Measurements from ENCODE around the gene USP32.

The USP32 gene

DNA sequence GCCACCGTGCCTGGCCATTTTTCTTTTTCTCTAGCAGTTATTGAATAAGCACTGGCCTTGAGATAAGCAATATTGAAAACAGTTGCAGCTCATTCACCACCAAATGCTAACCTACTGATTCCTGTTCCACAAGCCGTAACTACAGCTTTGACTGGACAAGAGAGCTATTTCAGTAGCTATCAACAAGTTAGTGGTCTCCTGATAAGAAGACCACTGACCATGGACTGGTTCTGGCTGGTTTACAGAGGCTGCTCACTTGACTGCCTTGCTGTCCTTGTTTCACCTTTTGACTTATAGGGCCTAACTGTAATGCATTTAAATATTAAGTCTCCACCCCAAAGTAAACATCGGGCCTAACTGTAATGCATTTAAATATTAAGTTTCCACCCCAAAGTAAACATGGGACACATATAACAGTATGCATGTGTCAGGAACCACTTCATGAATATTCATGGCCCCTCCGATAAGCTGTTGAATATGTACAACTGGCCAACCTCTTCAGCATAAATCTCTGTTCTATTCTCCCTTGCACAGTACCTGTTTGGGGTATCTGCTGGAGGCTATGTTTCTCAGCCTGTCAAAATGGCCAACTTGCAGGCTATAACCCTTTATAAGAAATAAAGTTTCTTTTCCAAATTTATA lies 94.1 kb downstream of the USP32 start:
- TF ChIP-seq YY1 (IDR thresholded peaks at IDR 0.05; ENCODE audit: insufficient read depth, insufficient read length): no peak
- no peak for TF ChIP-seq ZNF274 (IDR thresholded peaks at IDR 0.05; ENCODE audit: low read depth, low read length)
- no peak for TF ChIP-seq SUZ12 (IDR thresholded peaks at IDR 0.05; ENCODE audit: extremely low read depth, insufficient read depth, insufficient read length)
- Histone ChIP-seq H3K27me3 (ENCODE audit: insufficient read depth, insufficient read length) (no peaks in the 10 kb centered on the region), H3K36me3 (ENCODE audit: insufficient read depth, insufficient read length, low read length) (peaks cover 8% of the 10 kb centered on the region), H3K9me3 (ENCODE audit: insufficient read depth, low read length) (no peaks in the 10 kb centered on the region), H3K9ac (ENCODE audit: insufficient read length, low read depth) (no peak overlapping the region), H3K4me1 (ENCODE audit: insufficient read depth, insufficient read length) (no peaks in the 10 kb centered on the region), H3K4me3 (ENCODE audit: insufficient read length, low read depth) (no peak overlapping the region)
- DNase-seq (ENCODE audit: low read depth, low spot score): no peak

- H3K9ac ChIP-seq (ENCODE audit: insufficient read length, low read depth): no peak overlapping the region
- H3K9me3 ChIP-seq (ENCODE audit: insufficient read depth, low read length): no peaks in the 10 kb centered on the region
- no peak overlapping the region for H3K4me3 ChIP-seq (ENCODE audit: insufficient read length, low read depth)
- peaks cover 7% of the 10 kb centered on the region for H3K36me3 ChIP-seq (ENCODE audit: insufficient read depth, insufficient read length, low read length)
- TF ChIP-seq SUZ12 (IDR thresholded peaks at IDR 0.05; ENCODE audit: extremely low read depth, insufficient read depth, insufficient read length) (no peak), ZNF274 (IDR thresholded peaks at IDR 0.05; ENCODE audit: low read depth, low read length) (no peak), YY1 (IDR thresholded peaks at IDR 0.05; ENCODE audit: insufficient read depth, insufficient read length) (no peak)
- H3K4me1 ChIP-seq (ENCODE audit: insufficient read depth, insufficient read length): no peaks in the 10 kb centered on the region
- H3K27me3 ChIP-seq (ENCODE audit: insufficient read depth, insufficient read length): no peaks in the 10 kb centered on the region
- DNase-seq (ENCODE audit: low read depth, low spot score): no peak
Measured at GRCh38 chr17:60296177-60296576, 95.8 kb downstream of the USP32 start.

- H3K9ac ChIP-seq (ENCODE audit: insufficient read length, low read depth): no peak overlapping the region
- no peak for DNase-seq (ENCODE audit: low read depth, low spot score)
- H3K27me3 ChIP-seq (ENCODE audit: insufficient read depth, insufficient read length): no peaks in the 10 kb centered on the region
- peaks cover 13% of the 10 kb centered on the region for H3K36me3 ChIP-seq (ENCODE audit: insufficient read depth, insufficient read length, low read length)
- no peak for TF ChIP-seq YY1 (IDR thresholded peaks at IDR 0.05; ENCODE audit: insufficient read depth, insufficient read length)
- TF ChIP-seq ZNF274 (IDR thresholded peaks at IDR 0.05; ENCODE audit: low read depth, low read length): no peak
- TF ChIP-seq SUZ12 (IDR thresholded peaks at IDR 0.05; ENCODE audit: extremely low read depth, insufficient read depth, insufficient read length): no peak
- H3K9me3 ChIP-seq (ENCODE audit: insufficient read depth, low read length): no peaks in the 10 kb centered on the region
- no peak overlapping the region for H3K4me3 ChIP-seq (ENCODE audit: insufficient read length, low read depth)
- H3K4me1 ChIP-seq (ENCODE audit: insufficient read depth, insufficient read length): no peaks in the 10 kb centered on the region
Measured at GRCh38 chr17:60293580-60294335, 98.2 kb downstream of the USP32 start.

- Histone ChIP-seq H3K27me3 (ENCODE audit: insufficient read depth, insufficient read length) (no peaks in the 10 kb centered on the region), H3K9ac (ENCODE audit: insufficient read length, low read depth) (no peak overlapping the region), H3K4me3 (ENCODE audit: insufficient read length, low read depth) (no peak overlapping the region), H3K4me1 (ENCODE audit: insufficient read depth, insufficient read length) (no peaks in the 10 kb centered on the region), H3K36me3 (ENCODE audit: insufficient read depth, insufficient read length, low read length) (peaks cover 16% of the 10 kb centered on the region), H3K9me3 (ENCODE audit: insufficient read depth, low read length) (no peaks in the 10 kb centered on the region)
- no peak for DNase-seq (ENCODE audit: low read depth, low spot score)
- TF ChIP-seq ZNF274 (IDR thresholded peaks at IDR 0.05; ENCODE audit: low read depth, low read length): no peak
- no peak for TF ChIP-seq SUZ12 (IDR thresholded peaks at IDR 0.05; ENCODE audit: extremely low read depth, insufficient read depth, insufficient read length)
- no peak for TF ChIP-seq YY1 (IDR thresholded peaks at IDR 0.05; ENCODE audit: insufficient read depth, insufficient read length)
Measured at GRCh38 chr17:60292697-60293096, 99.2 kb downstream of the USP32 start.

DNA sequence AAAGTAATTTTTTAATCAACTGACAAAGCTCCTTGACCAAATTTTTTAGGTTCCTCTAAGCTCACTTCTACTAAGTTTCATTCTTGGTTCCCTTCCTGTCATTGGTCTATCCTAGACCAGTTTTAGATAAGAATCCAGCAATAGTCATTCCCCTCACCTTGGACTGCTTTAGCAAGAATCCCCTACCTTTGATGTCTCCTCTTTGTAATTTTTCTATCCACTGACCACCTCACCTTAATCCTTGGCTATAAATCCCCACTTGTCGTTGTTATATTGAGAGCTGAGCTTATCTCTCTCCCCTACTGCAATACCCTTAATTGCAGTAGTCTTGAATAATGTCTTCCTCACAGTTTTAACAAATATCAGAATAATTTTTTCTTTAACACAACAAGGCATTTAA lies 107.2 kb downstream of the USP32 start:
- TF ChIP-seq ZNF274 (IDR thresholded peaks at IDR 0.05; ENCODE audit: low read depth, low read length) (no peak), SUZ12 (IDR thresholded peaks at IDR 0.05; ENCODE audit: extremely low read depth, insufficient read depth, insufficient read length) (no peak), YY1 (IDR thresholded peaks at IDR 0.05; ENCODE audit: insufficient read depth, insufficient read length) (no peak)
- no peaks in the 10 kb centered on the region for H3K4me1 ChIP-seq (ENCODE audit: insufficient read depth, insufficient read length)
- peaks cover 21% of the 10 kb centered on the region for H3K36me3 ChIP-seq (ENCODE audit: insufficient read depth, insufficient read length, low read length)

DNA sequence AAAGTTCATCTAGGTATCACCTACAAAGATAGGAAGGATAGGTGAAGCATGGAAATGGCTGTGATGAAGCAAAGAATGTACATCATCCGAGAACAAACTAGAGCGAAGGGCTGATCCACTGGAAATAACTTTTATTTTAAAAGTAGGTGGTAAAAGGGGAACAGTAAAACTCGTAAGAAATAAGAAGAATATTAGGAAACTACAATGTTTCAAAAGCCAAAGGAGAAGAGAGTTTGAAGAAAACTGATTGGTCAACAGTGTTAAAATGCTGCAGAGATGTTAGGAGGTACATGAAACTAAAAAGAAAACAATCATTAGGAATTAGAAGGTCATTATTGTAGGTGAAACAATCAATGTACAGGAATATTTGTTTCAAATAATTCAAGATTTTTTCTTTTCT lies 108.1 kb downstream of the USP32 start:
- Histone ChIP-seq H3K9ac (ENCODE audit: insufficient read length, low read depth) (no peak overlapping the region), H3K9me3 (ENCODE audit: insufficient read depth, low read length) (no peaks in the 10 kb centered on the region), H3K27me3 (ENCODE audit: insufficient read depth, insufficient read length) (no peaks in the 10 kb centered on the region), H3K4me3 (ENCODE audit: insufficient read length, low read depth) (no peak overlapping the region), H3K4me1 (ENCODE audit: insufficient read depth, insufficient read length) (no peaks in the 10 kb centered on the region), H3K36me3 (ENCODE audit: insufficient read depth, insufficient read length, low read length) (peaks cover 16% of the 10 kb centered on the region)
- no peak for TF ChIP-seq YY1 (IDR thresholded peaks at IDR 0.05; ENCODE audit: insufficient read depth, insufficient read length)
- no peak for TF ChIP-seq ZNF274 (IDR thresholded peaks at IDR 0.05; ENCODE audit: low read depth, low read length)
- TF ChIP-seq SUZ12 (IDR thresholded peaks at IDR 0.05; ENCODE audit: extremely low read depth, insufficient read depth, insufficient read length): no peak
- no peak for DNase-seq (ENCODE audit: low read depth, low spot score)

More for the DNA sequence above, 107.2 kb downstream of the USP32 start:
- H3K9me3 ChIP-seq (ENCODE audit: insufficient read depth, low read length): no peaks in the 10 kb centered on the region
- no peak overlapping the region for H3K9ac ChIP-seq (ENCODE audit: insufficient read length, low read depth)
- DNase-seq (ENCODE audit: low read depth, low spot score): no peak
- no peak overlapping the region for H3K4me3 ChIP-seq (ENCODE audit: insufficient read length, low read depth)
- no peaks in the 10 kb centered on the region for H3K27me3 ChIP-seq (ENCODE audit: insufficient read depth, insufficient read length)

- no peak overlapping the region for H3K4me3 ChIP-seq (ENCODE audit: insufficient read length, low read depth)
- no peaks in the 10 kb centered on the region for H3K9me3 ChIP-seq (ENCODE audit: insufficient read depth, low read length)
- no peak for DNase-seq (ENCODE audit: low read depth, low spot score)
- H3K9ac ChIP-seq (ENCODE audit: insufficient read length, low read depth): no peak overlapping the region
- TF ChIP-seq ZNF274 (IDR thresholded peaks at IDR 0.05; ENCODE audit: low read depth, low read length): no peak
- TF ChIP-seq SUZ12 (IDR thresholded peaks at IDR 0.05; ENCODE audit: extremely low read depth, insufficient read depth, insufficient read length): no peak
- TF ChIP-seq YY1 (IDR thresholded peaks at IDR 0.05; ENCODE audit: insufficient read depth, insufficient read length): no peak
- no peaks in the 10 kb centered on the region for H3K27me3 ChIP-seq (ENCODE audit: insufficient read depth, insufficient read length)
- peaks cover 3% of the 10 kb centered on the region for H3K36me3 ChIP-seq (ENCODE audit: insufficient read depth, insufficient read length, low read length)
- H3K4me1 ChIP-seq (ENCODE audit: insufficient read depth, insufficient read length): no peaks in the 10 kb centered on the region
Measured at GRCh38 chr17:60280673-60281072, 111.3 kb downstream of the USP32 start.
